Mesenchymal stem cell (in vitro differentiated cells and primary cell): ENCODE results near the gene PAQR4.

Experiments
- DNase-seq: peaks from one replicate; pipeline ENCODE4 v3.0.0-alpha.2; 2013
- H2AFZ ChIP-seq: one replicate; pipeline ENCODE4 v1.6.1; 2013; ENCODE audit warnings: low read depth, mild to moderate bottlenecking, control low read depth, inconsistent platforms, low read length, moderate library complexity
- H2AK5ac ChIP-seq: 2 replicates; pipeline ENCODE4 v1.6.1; 2013; ENCODE audit warnings: low read length, moderate library complexity, mild to moderate bottlenecking, inconsistent platforms; ENCODE audit not compliant: severe bottlenecking
- H2BK120ac ChIP-seq: one replicate; pipeline ENCODE4 v1.6.1; 2013; ENCODE audit warnings: low read depth, mild to moderate bottlenecking, inconsistent platforms, low read length, moderate library complexity
- H2BK12ac ChIP-seq, 2 experiments: one replicate each; pipeline ENCODE4 v1.6.1; 2013; ENCODE audit warnings: inconsistent platforms in 2 of 2, low read length in 2 of 2, mild to moderate bottlenecking in 2 of 2, moderate library complexity in 2 of 2, control low read depth in 1 of 2
- H2BK15ac ChIP-seq: one replicate; pipeline ENCODE4 v1.6.1; 2013; ENCODE audit warnings: mild to moderate bottlenecking, low read depth, inconsistent platforms; ENCODE audit not compliant: poor library complexity, severe bottlenecking
- H2BK5ac ChIP-seq: 2 replicates; pipeline ENCODE4 v1.6.1; 2013; ENCODE audit warnings: low read depth, mild to moderate bottlenecking, low read length, control low read depth, inconsistent platforms; ENCODE audit not compliant: poor library complexity, severe bottlenecking
- H3K14ac ChIP-seq, 2 experiments: one replicate each; pipeline ENCODE4 v1.6.1; 2013; ENCODE audit warnings: inconsistent platforms in 2 of 2, low read length in 2 of 2, control low read depth in 1 of 2, mild to moderate bottlenecking in 1 of 2, moderate library complexity in 1 of 2
- H3K18ac ChIP-seq, 2 experiments: one replicate each; pipeline ENCODE4 v1.6.1; 2013; ENCODE audit warnings: inconsistent platforms in 2 of 2, low read length in 2 of 2, control low read depth in 1 of 2, low read depth in 1 of 2, mild to moderate bottlenecking in 1 of 2
- H3K23ac ChIP-seq, 2 experiments: one replicate each; pipeline ENCODE4 v1.6.1; 2013; ENCODE audit warnings: inconsistent platforms in 2 of 2, low read length in 2 of 2, mild to moderate bottlenecking in 2 of 2, moderate library complexity in 2 of 2, control low read depth in 1 of 2
- H3K27ac ChIP-seq: 2 replicates; pipeline ENCODE4 v1.5.1; 2013; ENCODE audit warnings: mild to moderate bottlenecking, moderate library complexity, low read length, control low read depth, inconsistent platforms; ENCODE audit not compliant: poor library complexity, severe bottlenecking
- H3K27me3 ChIP-seq, 2 experiments: 2 replicates each; pipeline versions ENCODE4 v1.6.1 to v1.7.0; 2013; ENCODE audit warnings: low read length in 2 of 2, mild to moderate bottlenecking in 2 of 2, moderate library complexity in 2 of 2, control low read depth in 1 of 2, inconsistent platforms in 1 of 2; ENCODE audit not compliant: control insufficient read depth in 1 of 2, insufficient read depth in 1 of 2
- H3K36me3 ChIP-seq, 2 experiments: 2 replicates each; pipeline versions ENCODE4 v1.6.1 to v1.7.0; 2013; ENCODE audit warnings: low read length in 2 of 2, control low read depth in 1 of 2, inconsistent platforms in 1 of 2, low read depth in 1 of 2, mild to moderate bottlenecking in 1 of 2; ENCODE audit not compliant: insufficient read depth in 2 of 2, control insufficient read depth in 1 of 2
- H3K4ac ChIP-seq, 2 experiments: one replicate each; pipeline ENCODE4 v1.6.1; 2013; ENCODE audit warnings: inconsistent platforms in 2 of 2, low read length in 2 of 2, mild to moderate bottlenecking in 2 of 2, moderate library complexity in 2 of 2, control low read depth in 1 of 2, low read depth in 1 of 2
- H3K4me1 ChIP-seq: 2 replicates; pipeline ENCODE4 v1.6.1; 2013; ENCODE audit warnings: low read depth, low read length, control low read depth; ENCODE audit not compliant: control insufficient read depth, insufficient read depth
- H3K4me2 ChIP-seq: 2 replicates; pipeline ENCODE4 v1.6.1; 2013; ENCODE audit warnings: low read length, mild to moderate bottlenecking, inconsistent platforms; ENCODE audit not compliant: poor library complexity, severe bottlenecking
- H3K4me3 ChIP-seq, 2 experiments: 2 replicates each; pipeline versions ENCODE4 v1.5.1 to v1.7.0; 2013; ENCODE audit warnings: low read length in 2 of 2, mild to moderate bottlenecking in 2 of 2, control low read depth in 1 of 2, low read depth in 1 of 2; ENCODE audit not compliant: insufficient read depth in 1 of 2
- H3K79me1 ChIP-seq: replicated peaks from 2 replicates; pipeline ENCODE4 v1.6.1; 2013; ENCODE audit warnings: mild to moderate bottlenecking, control low read depth, low read length, inconsistent platforms; ENCODE audit not compliant: poor library complexity, severe bottlenecking
- H3K9ac ChIP-seq: 2 replicates; pipeline ENCODE4 v1.7.0; 2013; ENCODE audit warnings: mild to moderate bottlenecking, low read length, moderate library complexity
- H3K9me3 ChIP-seq: 2 replicates; pipeline ENCODE4 v1.7.0; 2013; ENCODE audit warnings: mild to moderate bottlenecking, low read length; ENCODE audit not compliant: control insufficient read depth
- H4K8ac ChIP-seq: one replicate; pipeline ENCODE4 v1.6.1; 2013; ENCODE audit warnings: inconsistent platforms, mild to moderate bottlenecking, low read length, moderate library complexity
- H4K91ac ChIP-seq: one replicate; pipeline ENCODE4 v1.6.1; 2013; ENCODE audit warnings: mild to moderate bottlenecking, low read length, inconsistent platforms
- WGBS: methylation state at CpG from one replicate; pipeline ENCODE4 v1.1.7; 2013; ENCODE audit warnings: mixed read lengths; 5-methylcytosine and 5-hydroxymethylcytosine counted together

PAQR4 gene

DNA sequence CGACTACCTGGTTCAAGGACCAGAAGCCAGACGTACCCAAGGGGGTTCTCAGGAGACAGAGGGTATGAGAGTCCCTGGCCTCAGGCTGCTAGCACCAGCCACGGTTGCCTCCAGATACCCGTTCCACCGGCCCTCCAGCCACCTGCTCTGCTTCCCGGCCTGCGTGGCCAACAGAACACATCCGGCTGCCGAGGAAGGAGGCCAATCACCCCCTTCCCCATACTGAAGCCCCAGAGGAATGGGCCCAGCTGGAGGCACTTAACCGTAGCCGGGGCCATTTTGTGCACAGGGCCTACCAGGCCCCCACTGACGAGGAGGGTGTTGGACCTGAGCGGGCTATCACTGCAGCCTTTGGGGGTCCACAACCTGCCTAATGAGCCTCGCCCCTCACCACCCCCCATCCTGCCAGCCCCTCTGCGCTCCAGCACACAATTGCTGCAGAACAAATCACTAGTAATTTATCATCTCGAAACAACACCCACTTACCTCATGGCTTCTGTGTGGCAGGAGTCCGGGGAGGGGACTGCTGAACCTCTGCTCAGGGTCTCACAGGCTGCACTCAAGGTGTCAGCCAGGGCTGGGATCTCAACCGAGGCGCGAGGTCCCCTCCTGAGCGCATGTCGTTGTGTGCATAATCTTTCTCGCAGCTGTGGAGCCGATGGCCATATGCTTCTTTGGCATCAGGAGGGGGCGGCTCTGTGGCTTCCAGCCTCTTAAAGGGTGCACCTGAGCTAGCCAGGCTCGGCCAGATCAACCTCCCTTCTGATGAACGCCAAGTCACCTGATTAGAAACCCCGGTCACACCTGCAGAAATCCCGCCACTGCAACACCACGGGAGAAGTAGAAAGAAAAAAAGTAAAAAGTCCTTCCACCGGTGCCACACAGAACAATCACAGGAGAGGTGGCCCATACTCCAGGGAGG is 15.2 kb upstream of the PAQR4 start:
- H2BK120ac ChIP-seq = no peak overlapping the region
- H3K27me3 ChIP-seq = peaks cover 0 to 50% of the 10 kb centered on the region in 2 experiments
- no peak overlapping the region for H2AFZ ChIP-seq
- H3K18ac ChIP-seq = no peak overlapping the region
- no peak overlapping the region for H4K8ac ChIP-seq
- H3K79me1 ChIP-seq = peaks cover 2% of the 10 kb centered on the region
- H3K23ac ChIP-seq = no peak overlapping the region
- H3K4me3 ChIP-seq = no peak overlapping the region
- H2BK15ac ChIP-seq = no peak overlapping the region
- no peak overlapping the region for H2BK5ac ChIP-seq
- peaks cover 2% of the 10 kb centered on the region for H3K4me1 ChIP-seq
- no peak overlapping the region for H3K4ac ChIP-seq
- H3K4me2 ChIP-seq = no peak overlapping the region
- DNase-seq = no peak
- no peaks in the 10 kb centered on the region for H3K9me3 ChIP-seq
- no peak overlapping the region for H2AK5ac ChIP-seq
- no peak overlapping the region for H3K27ac ChIP-seq
- no peak overlapping the region for H2BK12ac ChIP-seq
- H4K91ac ChIP-seq = no peak overlapping the region
- no peak overlapping the region for H3K9ac ChIP-seq
- WGBS = 72% methylated on average over 30 of the region's 31 CpGs
- peaks cover 10 to 25% of the 10 kb centered on the region in 2 experiments for H3K36me3 ChIP-seq
- H3K14ac ChIP-seq = no peak overlapping the region

DNA sequence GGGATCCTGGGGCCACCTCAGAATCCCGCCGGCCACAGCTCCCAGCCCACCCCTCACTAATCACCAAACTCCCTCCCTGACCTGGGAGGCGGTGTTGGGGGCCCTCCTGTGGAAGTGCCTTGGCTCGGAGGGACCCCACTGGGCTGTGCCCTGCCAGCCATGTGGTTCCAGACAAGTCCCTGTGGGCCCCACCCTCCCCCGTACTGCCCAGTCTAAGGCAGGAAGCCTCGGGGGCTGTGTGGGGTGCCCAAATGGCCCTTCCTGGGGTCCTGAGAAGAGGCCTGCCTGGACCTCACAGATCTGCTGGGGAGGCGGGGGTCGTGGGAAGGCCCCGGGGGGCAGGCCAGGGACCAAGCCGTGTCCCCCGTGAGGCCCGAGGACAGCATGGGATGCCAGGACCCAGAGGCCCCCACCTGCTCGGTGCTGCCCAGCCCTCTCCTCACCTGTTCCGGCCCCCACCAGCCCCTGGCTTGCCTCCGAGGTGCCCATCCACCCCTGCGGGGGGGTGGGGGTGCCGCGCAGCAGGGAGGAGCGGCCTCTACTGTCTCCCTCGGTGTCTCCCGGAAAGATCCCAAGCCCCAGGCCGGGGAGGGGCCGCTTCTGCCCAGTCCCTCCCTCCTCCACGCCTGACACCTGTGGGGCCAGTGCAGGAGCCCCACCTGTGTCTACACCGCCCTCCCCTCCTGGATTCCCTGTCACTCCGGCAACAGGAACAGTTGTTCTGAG is 14.3 kb upstream of the PAQR4 start:
- Histone ChIP-seq H2BK12ac (no peak overlapping the region), H3K4me3 (no peak overlapping the region), H3K9me3 (no peaks in the 10 kb centered on the region), H2BK5ac (no peak overlapping the region), H2BK15ac (no peak overlapping the region), H3K27ac (no peak overlapping the region), H3K4me1 (peaks cover 2% of the 10 kb centered on the region), H3K4me2 (no peak overlapping the region), H4K8ac (no peak overlapping the region), H3K27me3 (peaks cover 7 to 58% of the 10 kb centered on the region in 2 experiments), H3K79me1 (peaks cover 2% of the 10 kb centered on the region), H3K9ac (no peak overlapping the region), H2AK5ac (no peak overlapping the region), H2BK120ac (no peak overlapping the region), H2AFZ (no peak overlapping the region), H3K14ac (no peak overlapping the region), H3K18ac (no peak overlapping the region), H3K36me3 (peaks cover 2 to 17% of the 10 kb centered on the region in 2 experiments), H4K91ac (no peak overlapping the region), H3K23ac (no peak overlapping the region), H3K4ac (no peak overlapping the region)
- 86% methylated on average over 26 of the region's 26 CpGs for WGBS
- DNase-seq = no peak

DNA sequence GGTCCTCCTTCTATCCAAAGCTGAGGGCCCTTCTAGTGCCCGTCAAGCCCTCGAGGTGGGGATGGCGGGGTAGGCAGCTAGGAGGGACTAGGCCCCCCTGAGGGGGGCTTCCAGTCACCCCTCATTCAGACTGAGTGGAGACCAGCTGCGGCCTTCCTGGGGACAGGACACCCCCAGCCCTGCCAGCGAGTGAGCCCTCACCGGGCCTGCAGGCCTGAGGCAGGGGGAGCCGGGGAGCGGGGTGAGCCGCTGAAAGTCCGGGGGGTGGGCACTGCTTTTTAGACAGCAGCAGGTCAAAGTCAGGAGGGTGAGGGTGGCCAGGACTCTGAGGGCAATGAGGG is 13.7 kb upstream of the PAQR4 start:
- Histone ChIP-seq H3K27ac (no peak overlapping the region), H2BK12ac (no peak overlapping the region), H3K4me3 (no peak overlapping the region), H2BK5ac (no peak overlapping the region), H4K8ac (no peak overlapping the region), H2AK5ac (no peak overlapping the region), H2BK15ac (no peak overlapping the region), H2BK120ac (no peak overlapping the region), H4K91ac (no peak overlapping the region), H3K79me1 (peaks cover 2% of the 10 kb centered on the region), H2AFZ (no peak overlapping the region), H3K4me1 (peaks cover 2% of the 10 kb centered on the region), H3K9me3 (no peaks in the 10 kb centered on the region), H3K9ac (no peak overlapping the region), H3K18ac (no peak overlapping the region), H3K36me3 (peaks cover 0 to 11% of the 10 kb centered on the region in 2 experiments), H3K4ac (no peak overlapping the region), H3K4me2 (no peak overlapping the region), H3K23ac (no peak overlapping the region), H3K14ac (no peak overlapping the region), H3K27me3 (peaks cover 10 to 64% of the 10 kb centered on the region in 2 experiments)
- WGBS = 84% methylated on average over 10 of the region's 10 CpGs
- DNase-seq = no peak
